Karpas-422 (cell line): Measurements from ENCODE around the gene MPND. TPM values are rescaled to one million over a fixed set of nuclear protein-coding genes. Genes with fewer than 3 reads are reported as not detected.
A peak's percentile ranks its signal among the peaks of the same experiment; 100 is the strongest.

Experiments
- DNase-seq: peaks from one replicate; pipeline ENCODE4 v3.0.0-alpha.2; 2015
- H2AFZ ChIP-seq: fragments of 200-600 bp; sonication (generic); 2 replicates; pipeline ENCODE4 v1.6.1; 2014; ENCODE audit warnings: antibody characterized with exemption, low read length, mixed read lengths
- H3K27ac ChIP-seq: fragments of 200-600 bp; sonication (generic); 2 replicates; pipeline ENCODE4 v1.5.1; 2014; ENCODE audit warnings: mild to moderate bottlenecking, low read length, moderate library complexity
- H3K27me3 ChIP-seq: fragments of 200-600 bp; sonication (generic); 2 replicates; pipeline ENCODE4 v1.6.1; 2014; ENCODE audit warnings: low read length, mixed read lengths
- H3K36me3 ChIP-seq: fragments of 200-600 bp; sonication (generic); 2 replicates; pipeline ENCODE4 v1.6.1; 2014; ENCODE audit warnings: low read length, mixed read lengths; ENCODE audit not compliant: insufficient read depth
- H3K4me1 ChIP-seq: fragments of 200-600 bp; sonication (generic); 2 replicates; pipeline ENCODE4 v1.6.1; 2014; ENCODE audit warnings: mild to moderate bottlenecking, low read length, mixed read lengths
- H3K4me2 ChIP-seq: fragments of 200-600 bp; sonication (generic); 2 replicates; pipeline ENCODE4 v1.6.1; 2014; ENCODE audit warnings: low read length, low read depth, mild to moderate bottlenecking; ENCODE audit not compliant: poor library complexity, severe bottlenecking
- H3K4me3 ChIP-seq: fragments of 200-600 bp; sonication (generic); 2 replicates; pipeline ENCODE4 v1.5.1; 2014; ENCODE audit warnings: mild to moderate bottlenecking, antibody characterized with exemption, low read length, mixed read lengths
- H3K79me2 ChIP-seq: fragments of 200-600 bp; sonication (generic); 2 replicates; pipeline ENCODE4 v1.6.1; 2014; ENCODE audit warnings: mild to moderate bottlenecking, low read length, mixed read lengths
- H3K9ac ChIP-seq: fragments of 200-600 bp; sonication (generic); 2 replicates; pipeline ENCODE4 v1.6.0; 2014; ENCODE audit warnings: low read length
- H3K9me2 ChIP-seq: fragments of 200-600 bp; sonication (generic), shearing (Covaris generic); replicated peaks from 2 replicates; pipeline ENCODE4 v1.6.0; 2014; ENCODE audit warnings: mild to moderate bottlenecking, low read length, moderate library complexity; ENCODE audit not compliant: insufficient read depth
- H3K9me3 ChIP-seq: fragments of 300-700, 200-600 bp; sonication (generic); 2 replicates; pipeline ENCODE4 v1.6.1; 2014; ENCODE audit warnings: low read length, mixed read lengths
- H4K20me1 ChIP-seq: fragments of 200-600 bp; sonication (generic); 2 replicates; pipeline ENCODE4 v1.6.1; 2014; ENCODE audit warnings: mild to moderate bottlenecking, antibody characterized with exemption, low read length, low read depth; ENCODE audit not compliant: insufficient read depth
- total RNA-seq: library from RNA; depleted of rRNA; stranded (reverse); fragments of >200 nt; shearing (Covaris generic); gene quantifications from 2 replicates; pipeline ENCODE4 v1.2.3, GENCODE V29; 2014; ENCODE audit warnings: low replicate concordance

MPND gene
- total RNA-seq, 1 experiment from 2014 or later: 5.3 TPM

- H3K9me3 ChIP-seq: no peaks in the 10 kb centered on the region
- H3K4me1 ChIP-seq: peaks cover 78% of the 10 kb centered on the region
- H3K27ac ChIP-seq: peak overlapping the region; percentile 72
These were observed 31.3 kb downstream of the MPND start for GRCh38 chr19:4374498-4375163.

GRCh38 chr19:4375164-4376027, 32.0 kb downstream of the MPND start:
- Histone ChIP-seq H3K4me1 (peaks cover 78% of the 10 kb centered on the region), H2AFZ (no peak overlapping the region), H3K27ac (peak overlapping the region; percentile 72), H3K9me2 (no peaks in the 10 kb centered on the region), H3K36me3 (no peaks in the 10 kb centered on the region), H4K20me1 (peaks cover 62% of the 10 kb centered on the region), H3K27me3 (no peaks in the 10 kb centered on the region), H3K9ac (peak overlapping the region; percentile 58), H3K9me3 (no peaks in the 10 kb centered on the region), H3K79me2 (peaks cover 53% of the 10 kb centered on the region), H3K4me3 (peak overlapping the region; percentile 58), H3K4me2 (peak overlapping the region; percentile 64)
- peak; percentile 87 for DNase-seq

More at GRCh38 chr19:4374498-4375163, 31.3 kb downstream of the MPND start:
- Histone ChIP-seq H3K9me2 (no peaks in the 10 kb centered on the region), H3K36me3 (no peaks in the 10 kb centered on the region), H4K20me1 (peaks cover 54% of the 10 kb centered on the region), H3K9ac (peak overlapping the region; percentile 58), H3K79me2 (peaks cover 58% of the 10 kb centered on the region), H3K4me3 (peak overlapping the region; percentile 58), H3K4me2 (peak overlapping the region; percentile 64), H3K27me3 (no peaks in the 10 kb centered on the region), H2AFZ (no peak overlapping the region)
- DNase-seq: no peak

GRCh38 chr19:4376028-4376670, 32.8 kb downstream of the MPND start:
- DNase-seq: no peak
- H3K27me3 ChIP-seq: no peaks in the 10 kb centered on the region
- peaks cover 46% of the 10 kb centered on the region for H3K79me2 ChIP-seq
- peaks cover 78% of the 10 kb centered on the region for H3K4me1 ChIP-seq
- peak overlapping the region; percentile 64 for H3K4me2 ChIP-seq
- peaks cover 63% of the 10 kb centered on the region for H4K20me1 ChIP-seq
- H2AFZ ChIP-seq: no peak overlapping the region
- no peaks in the 10 kb centered on the region for H3K9me2 ChIP-seq
- H3K36me3 ChIP-seq: no peaks in the 10 kb centered on the region
- peak overlapping the region; percentile 72 for H3K27ac ChIP-seq
- peak overlapping the region; percentile 58; the same call in 1 of the 2 replicates for H3K9ac ChIP-seq
- peak overlapping the region; percentile 58; the same call in 1 of the 2 replicates for H3K4me3 ChIP-seq
- H3K9me3 ChIP-seq: no peaks in the 10 kb centered on the region

- Histone ChIP-seq H3K4me1 (peaks cover 75% of the 10 kb centered on the region), H3K4me2 (peak overlapping the region; percentile 64), H3K27me3 (no peaks in the 10 kb centered on the region), H3K79me2 (peaks cover 41% of the 10 kb centered on the region), H3K9me3 (no peaks in the 10 kb centered on the region), H3K27ac (no peak overlapping the region), H3K9me2 (no peaks in the 10 kb centered on the region), H3K4me3 (peak overlapping the region; percentile 58; the same call in 1 of the 2 replicates), H2AFZ (no peak overlapping the region), H4K20me1 (peaks cover 63% of the 10 kb centered on the region), H3K36me3 (no peaks in the 10 kb centered on the region), H3K9ac (no peak overlapping the region; the same call in 1 of the 2 replicates)
- DNase-seq: no peak
These were observed 33.3 kb downstream of the MPND start for GRCh38 chr19:4376671-4376990.

GRCh38 chr19:4376991-4377781, 33.8 kb downstream of the MPND start:
- no peaks in the 10 kb centered on the region for H3K36me3 ChIP-seq
- no peak for DNase-seq
- no peaks in the 10 kb centered on the region for H3K9me3 ChIP-seq
- no peak overlapping the region; the same call in 1 of the 2 replicates for H3K9ac ChIP-seq
- H3K9me2 ChIP-seq: no peaks in the 10 kb centered on the region
- H3K27me3 ChIP-seq: no peaks in the 10 kb centered on the region
- H3K79me2 ChIP-seq: peaks cover 36% of the 10 kb centered on the region
- H3K4me1 ChIP-seq: peaks cover 73% of the 10 kb centered on the region
- peak overlapping the region; percentile 58; the same call in 1 of the 2 replicates for H3K4me3 ChIP-seq
- no peak overlapping the region for H3K27ac ChIP-seq
- H3K4me2 ChIP-seq: peak overlapping the region; percentile 64
- no peak overlapping the region for H2AFZ ChIP-seq
- peaks cover 63% of the 10 kb centered on the region for H4K20me1 ChIP-seq

- H3K4me2 ChIP-seq: peak overlapping the region; percentile 70
- no peak overlapping the region for H2AFZ ChIP-seq
- no peak overlapping the region for H3K27ac ChIP-seq
- peaks cover 19% of the 10 kb centered on the region for H3K79me2 ChIP-seq
- no peaks in the 10 kb centered on the region for H3K36me3 ChIP-seq
- no peaks in the 10 kb centered on the region for H3K9me2 ChIP-seq
- no peak for DNase-seq
- H3K9me3 ChIP-seq: no peaks in the 10 kb centered on the region
- H3K4me3 ChIP-seq: no peak overlapping the region
- H3K4me1 ChIP-seq: peaks cover 68% of the 10 kb centered on the region
- H3K27me3 ChIP-seq: no peaks in the 10 kb centered on the region
- H3K9ac ChIP-seq: no peak overlapping the region
- peaks cover 62% of the 10 kb centered on the region for H4K20me1 ChIP-seq
These were observed 35.5 kb downstream of the MPND start for GRCh38 chr19:4378886-4379285.

- Histone ChIP-seq H3K4me1 (peaks cover 61% of the 10 kb centered on the region), H3K9ac (peak overlapping the region; percentile 53), H2AFZ (no peak overlapping the region), H3K9me3 (no peaks in the 10 kb centered on the region), H3K4me3 (peak overlapping the region; percentile 58), H3K4me2 (peak overlapping the region; percentile 70), H3K27me3 (no peaks in the 10 kb centered on the region), H3K27ac (no peak overlapping the region), H3K79me2 (peaks cover 12% of the 10 kb centered on the region), H3K9me2 (no peaks in the 10 kb centered on the region), H3K36me3 (no peaks in the 10 kb centered on the region), H4K20me1 (peaks cover 59% of the 10 kb centered on the region)
- peak; percentile 73 for DNase-seq
These were observed 36.3 kb downstream of the MPND start for GRCh38 chr19:4379383-4380253.
